SU-DHL-6 (cell line): Measurements from ENCODE around the gene NIN.

Experiments used
- CTCF ChIP-seq: fragments of 200-600 bp; sonication (generic); IDR thresholded peaks from one replicate; pipeline ENCODE4 v1.5.1; 2017; ENCODE audit warnings: antibody characterized with exemption, mild to moderate bottlenecking, low read length, moderate library complexity; ENCODE audit not compliant: insufficient read depth, poor library complexity, severe bottlenecking
- EZH2phosphoT487 ChIP-seq: fragments of 200-600 bp; sonication (generic), shearing (Covaris generic); conservative IDR thresholded peaks from 2 replicates; pipeline ENCODE4 v1.6.1; 2018; ENCODE audit warnings: mild to moderate bottlenecking, antibody characterized with exemption, low read length, moderate library complexity, mixed read lengths

GRCh38 chr14:50759800-50760543 is 71.0 kb downstream of the NIN start:
- TF ChIP-seq CTCF (no peak), EZH2phosphoT487 (no peak)
